Adrenal gland (tissue), 12 donors: ENCODE measurements around the gene LRIG1. TPM values are rescaled to one million over a fixed set of nuclear protein-coding genes. Genes with fewer than 3 reads are reported as not detected.

Experiments used
- DNase-seq, 7 donors: peaks; one replicate each; pipeline ENCODE4 v3.0.0-alpha.2; 2019 to 2020
- H3K27ac ChIP-seq, 5 donors: fragments of 200-600 bp; sonication (generic) in 4 of 5; 1 replicate in 3 of 5; 2 replicates in 2 of 5; pipeline versions ENCODE4 v1.5.1 to v1.8.0; 2016 to 2020; ENCODE audit warnings: mild to moderate bottlenecking in 1 of 5
- H3K27me3 ChIP-seq: fragments of 200-600 bp; 2 replicates; pipeline ENCODE4 v1.8.0; 2021
- H3K36me3 ChIP-seq, 2 donors: fragments of 200-600 bp; replicated peaks in 1 of 2; 1 replicate in 1 of 2; 2 replicates in 1 of 2; pipeline versions ENCODE4 v1.5.1 to v1.8.0; 2018 to 2022
- H3K4me1 ChIP-seq, 2 donors: fragments of 200-600 bp; replicated peaks in 1 of 2; 1 replicate in 1 of 2; 2 replicates in 1 of 2; pipeline versions ENCODE4 v1.5.1 to v1.8.0; 2018 to 2021
- H3K4me3 ChIP-seq, 4 donors: fragments of 200-600 bp; sonication (generic) in 3 of 4; one replicate each; pipeline ENCODE4 v1.5.1; 2016 to 2018
- H3K9me3 ChIP-seq, 3 donors: fragments of 200-600 bp; sonication (generic) in 1 of 3; replicated peaks in 1 of 3; 1 replicate in 2 of 3; 2 replicates in 1 of 3; pipeline versions ENCODE4 v1.5.1 to v1.8.0; 2016 to 2021
- POLR2A ChIP-seq, 2 donors: fragments of 450-650 bp; IDR thresholded peaks; one replicate each; pipeline ENCODE4 v1.6.1; 2017; ENCODE audit warnings: antibody characterized with exemption in 2 of 2, mild to moderate bottlenecking in 2 of 2, moderate library complexity in 1 of 2
- WGBS, 4 donors: extraction: QIAGEN DNeasy Blood & Tissue Kit in 2 of 4; methylation state at CpG; one replicate each; pipeline versions ENCODE4 v1.1.5 to v1.1.7; 2013 to 2017; 5-methylcytosine and 5-hydroxymethylcytosine counted together
- intact Hi-C, 2 donors: fragments of 100-400 bp; cut with DNase I; formaldehyde crosslinking; loops; one replicate each; pipeline versions ENCODE4 v1.14.1 to v1.15.0; 2022 to 2023
- polyA plus RNA-seq, 3 donors: library from polyadenylated mRNA; stranded (reverse); fragments of 200-250 nt in 2 of 3; fragments of 350-450 nt in 1 of 3; fragmentation: Illumina TruSeq in 1 of 3; extraction: RNeasy Lipid Tissue Mini Kit (QIAGEN cat#74804) in 1 of 3; gene quantifications; one replicate each; pipeline ENCODE4 v1.2.3, GENCODE V29; 2013 to 2014
- total RNA-seq, 9 donors: library from RNA; depleted of rRNA in 4 of 9; stranded (reverse); fragments of >200 nt in 4 of 9; fragments of 120-200 nt in 1 of 9; fragmentation: NEBNext Ultra II Directional in 1 of 9; extraction: Animal tissue kit (Norgen Biotek cat#: 25700) in 1 of 9; gene quantifications; one replicate each; pipeline versions ENCODE4 v1.1.0 to v1.2.4, GENCODE V29; 2013 to 2023
- TF ChIP-seq, protein P1 (sequence below), 6 experiments: fragments of 450-650 bp in 4 of 6; fragments of 200-600 bp in 2 of 6; sonication (generic) in 1 of 6; IDR thresholded peaks; 1 replicate in 5 of 6; 2 replicates in 1 of 6; pipeline versions ENCODE4 v1.5.1 to v1.8.0; 2016 to 2021; ENCODE audit warnings: antibody characterized with exemption in 6 of 6, mild to moderate bottlenecking in 2 of 6, moderate library complexity in 1 of 6
- donor health status: healthy with polysubstance abuse.
- donor health status: Bipolar disorder and iron deficiency.
- donor health status: DM: yes; HTN: yes; CAD: no.
- donor health status: DM: no; HTN: no; CAD: no.
- donor health status: DM: no; HTN: no; CAD: no.
- donor health status: DM: yes; HTN: yes; CAD: no.

LRIG1 gene
- total and polyA plus RNA-seq, 12 donors, result 1.5 to 13.3 (median 4.7) TPM

- intact Hi-C loops, result no loop called here
- TF ChIP-seq POLR2A (IDR thresholded peaks at IDR 0.05), result no peak
- TF ChIP-seq, protein P1, sequence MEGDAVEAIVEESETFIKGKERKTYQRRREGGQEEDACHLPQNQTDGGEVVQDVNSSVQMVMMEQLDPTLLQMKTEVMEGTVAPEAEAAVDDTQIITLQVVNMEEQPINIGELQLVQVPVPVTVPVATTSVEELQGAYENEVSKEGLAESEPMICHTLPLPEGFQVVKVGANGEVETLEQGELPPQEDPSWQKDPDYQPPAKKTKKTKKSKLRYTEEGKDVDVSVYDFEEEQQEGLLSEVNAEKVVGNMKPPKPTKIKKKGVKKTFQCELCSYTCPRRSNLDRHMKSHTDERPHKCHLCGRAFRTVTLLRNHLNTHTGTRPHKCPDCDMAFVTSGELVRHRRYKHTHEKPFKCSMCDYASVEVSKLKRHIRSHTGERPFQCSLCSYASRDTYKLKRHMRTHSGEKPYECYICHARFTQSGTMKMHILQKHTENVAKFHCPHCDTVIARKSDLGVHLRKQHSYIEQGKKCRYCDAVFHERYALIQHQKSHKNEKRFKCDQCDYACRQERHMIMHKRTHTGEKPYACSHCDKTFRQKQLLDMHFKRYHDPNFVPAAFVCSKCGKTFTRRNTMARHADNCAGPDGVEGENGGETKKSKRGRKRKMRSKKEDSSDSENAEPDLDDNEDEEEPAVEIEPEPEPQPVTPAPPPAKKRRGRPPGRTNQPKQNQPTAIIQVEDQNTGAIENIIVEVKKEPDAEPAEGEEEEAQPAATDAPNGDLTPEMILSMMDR (IDR thresholded peaks at IDR 0.05), result no peak
Observed at GRCh38 chr3:66527246-66527645, 26.4 kb upstream of the LRIG1 start.

DNA sequence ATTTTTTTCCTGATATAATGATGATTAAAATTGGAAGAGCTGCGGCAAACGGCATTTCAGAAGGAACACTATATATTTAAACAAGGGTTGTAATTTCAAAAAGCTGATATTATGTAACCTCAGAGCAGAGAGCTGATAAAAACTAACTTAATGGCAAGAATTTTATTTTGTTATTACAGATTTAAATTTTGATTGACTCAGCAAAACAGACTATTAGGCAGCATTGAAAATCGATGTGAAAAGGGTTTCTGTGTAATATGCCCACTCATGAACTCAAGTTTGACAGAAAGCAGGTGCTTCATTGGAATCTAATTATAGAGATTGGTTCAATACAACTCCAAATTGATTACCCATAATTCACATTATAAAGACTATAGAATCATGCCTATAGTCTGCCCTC lies 24.9 kb upstream of the LRIG1 start:
- intact Hi-C loops, result no loop called here
- no peak for TF ChIP-seq POLR2A (IDR thresholded peaks at IDR 0.05)
- TF ChIP-seq, protein P1 (IDR thresholded peaks at IDR 0.05), result no peak
- H3K4me1 ChIP-seq, result no peaks in the 10 kb centered on the region
- DNase-seq, result no peak
- WGBS, 4 donors, result 83 to 89% (median 88%) methylated on average over 3 of the region's 3 CpGs
- no peaks in the 10 kb centered on the region for H3K36me3 ChIP-seq
- H3K27me3 ChIP-seq, result no peaks in the 10 kb centered on the region
- H3K9me3 ChIP-seq, result no peaks in the 10 kb centered on the region
- no peak overlapping the region for H3K4me3 ChIP-seq
- no peak overlapping the region for H3K27ac ChIP-seq

More at GRCh38 chr3:66527246-66527645, 26.4 kb upstream of the LRIG1 start:
- Histone ChIP-seq H3K27ac (no peak overlapping the region), H3K4me1 (no peaks in the 10 kb centered on the region), H3K27me3 (no peaks in the 10 kb centered on the region), H3K9me3 (no peaks in the 10 kb centered on the region), H3K36me3 (no peaks in the 10 kb centered on the region), H3K4me3 (no peak overlapping the region)
- no peak for DNase-seq
- WGBS, 4 donors, result 61 to 64% (median 62%) methylated on average over 4 of the region's 4 CpGs

- no peak for DNase-seq
- TF ChIP-seq POLR2A (IDR thresholded peaks at IDR 0.05), result no peak
- TF ChIP-seq, protein P1 (IDR thresholded peaks at IDR 0.05), result no peak
- intact Hi-C loops, result no loop called here
- H3K4me1 ChIP-seq, result no peaks in the 10 kb centered on the region
- H3K4me3 ChIP-seq, result no peak overlapping the region
- no peaks in the 10 kb centered on the region for H3K36me3 ChIP-seq
- no peaks in the 10 kb centered on the region for H3K9me3 ChIP-seq
- no peak overlapping the region for H3K27ac ChIP-seq
- no peaks in the 10 kb centered on the region for H3K27me3 ChIP-seq
- WGBS, 4 donors, result 74 to 88% (median 80%) methylated on average over 2 of the region's 2 CpGs
Observed at GRCh38 chr3:66520724-66521123, 19.9 kb upstream of the LRIG1 start.

DNA sequence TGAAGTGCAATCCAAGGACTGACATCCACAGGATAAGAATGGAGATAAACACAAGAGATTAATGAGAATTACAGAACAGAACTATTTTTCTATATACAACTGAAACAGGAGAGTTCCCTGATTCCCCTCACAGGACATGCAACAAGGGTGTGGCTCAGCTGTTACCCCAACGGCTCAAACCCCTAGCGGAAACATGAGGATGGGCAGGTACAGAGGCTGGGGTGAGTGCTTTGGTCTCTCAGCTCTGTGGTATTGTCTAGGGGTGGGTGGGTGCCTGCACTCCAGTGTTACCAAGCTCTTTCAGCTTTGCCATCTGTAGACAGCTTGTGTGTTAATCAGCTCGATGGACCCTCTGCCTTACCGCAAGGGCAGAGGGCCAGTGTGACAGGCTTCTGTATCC lies 17.8 kb upstream of the LRIG1 start:
- WGBS, 4 donors, result 76 to 81% (median 80%) methylated on average over 3 to 4 of the region's 4 CpGs
- no peak for DNase-seq
- Histone ChIP-seq H3K36me3 (no peaks in the 10 kb centered on the region), H3K4me1 (no peaks in the 10 kb centered on the region), H3K27ac (no peak overlapping the region), H3K27me3 (no peaks in the 10 kb centered on the region), H3K9me3 (no peaks in the 10 kb centered on the region), H3K4me3 (no peak overlapping the region)
- no peak for TF ChIP-seq POLR2A (IDR thresholded peaks at IDR 0.05)
- TF ChIP-seq, protein P1 (IDR thresholded peaks at IDR 0.05), result no peak
- intact Hi-C loops, result no loop called here
